NCI-H524 treated with DMSO at 0.1 percent for 48 hours (cell line): Measurements from ENCODE around the gene ENO2.

ENCODE experiments used
- DNase-seq: peaks from one replicate; lab custom pipeline; 2025; lab: John Stamatoyannopoulos, UW

The ENO2 gene

DNA sequence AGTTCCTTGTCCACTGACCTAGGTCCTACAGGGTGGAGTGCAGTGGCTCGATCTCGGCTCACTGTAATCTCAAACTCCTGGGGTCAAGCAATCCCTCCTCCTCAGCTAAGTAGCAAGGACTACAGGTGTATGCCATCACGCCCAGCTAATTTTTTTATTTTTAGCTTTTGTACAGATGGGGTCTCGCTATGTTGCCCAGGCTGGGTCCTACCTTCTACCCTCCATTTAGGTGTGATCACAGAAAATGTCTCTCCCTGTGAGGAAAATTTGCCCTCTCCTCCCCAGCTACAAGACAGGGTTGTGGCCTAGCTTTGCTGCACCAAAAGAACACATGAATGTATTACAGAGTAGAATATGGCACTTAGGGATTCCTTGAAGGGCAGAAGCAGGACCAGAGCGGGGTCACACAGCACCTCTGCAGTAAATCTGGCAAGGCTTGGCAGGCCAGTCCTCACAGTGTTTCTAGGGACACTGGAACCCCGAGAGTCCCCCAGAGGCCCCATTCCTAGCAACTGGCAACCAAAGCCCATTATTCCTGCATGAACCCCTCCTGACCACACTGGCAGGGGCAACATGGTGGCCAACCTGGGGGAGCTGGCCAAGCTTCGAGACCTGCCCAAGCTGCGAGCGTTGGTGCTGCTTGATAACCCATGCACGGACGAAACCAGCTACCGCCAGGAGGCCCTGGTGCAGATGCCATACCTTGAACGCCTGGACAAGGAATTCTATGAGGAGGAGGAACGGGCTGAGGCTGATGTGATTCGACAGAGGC lies 2.0 kb upstream of the ENO2 start:
- no peak for DNase-seq

GRCh38 chr12:6914947-6915788 lies 788 bp downstream of the ENO2 start:
- no peak for DNase-seq

GRCh38 chr12:6915789-6916285 lies 1.5 kb downstream of the ENO2 start:
- DNase-seq, result no peak

DNA sequence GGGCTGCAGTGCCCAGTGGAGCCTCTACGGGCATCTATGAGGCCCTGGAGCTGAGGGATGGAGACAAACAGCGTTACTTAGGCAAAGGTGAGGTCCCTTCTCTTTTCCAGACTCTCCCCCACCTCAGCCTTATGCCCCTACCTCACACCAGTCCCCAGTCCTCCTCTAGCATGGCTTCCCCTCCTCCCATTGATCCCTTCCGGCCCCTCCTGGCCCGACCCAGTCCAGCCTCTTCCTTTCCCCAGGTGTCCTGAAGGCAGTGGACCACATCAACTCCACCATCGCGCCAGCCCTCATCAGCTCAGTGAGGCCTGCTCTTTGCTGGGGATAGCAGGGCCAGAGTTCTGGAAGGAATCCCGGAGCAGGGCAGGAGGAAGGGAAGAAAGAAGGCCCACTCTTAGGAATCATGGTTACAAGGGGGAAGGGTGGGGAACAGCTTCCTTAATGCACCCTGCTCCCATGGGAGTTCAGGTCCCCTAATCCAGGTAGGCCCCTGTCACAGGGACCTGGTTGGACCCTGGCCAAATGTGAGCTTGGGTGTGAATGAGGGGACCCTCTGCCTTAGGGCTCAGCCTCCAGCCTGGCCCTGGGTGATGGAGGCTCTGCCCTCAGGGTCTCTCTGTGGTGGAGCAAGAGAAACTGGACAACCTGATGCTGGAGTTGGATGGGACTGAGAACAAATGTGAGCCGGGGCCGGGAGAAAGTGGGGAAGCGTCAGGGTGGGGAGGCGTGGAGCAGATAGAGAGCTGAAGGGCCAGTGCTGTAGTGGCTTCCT lies 2.2 kb downstream of the ENO2 start:
- no peak for DNase-seq

DNA sequence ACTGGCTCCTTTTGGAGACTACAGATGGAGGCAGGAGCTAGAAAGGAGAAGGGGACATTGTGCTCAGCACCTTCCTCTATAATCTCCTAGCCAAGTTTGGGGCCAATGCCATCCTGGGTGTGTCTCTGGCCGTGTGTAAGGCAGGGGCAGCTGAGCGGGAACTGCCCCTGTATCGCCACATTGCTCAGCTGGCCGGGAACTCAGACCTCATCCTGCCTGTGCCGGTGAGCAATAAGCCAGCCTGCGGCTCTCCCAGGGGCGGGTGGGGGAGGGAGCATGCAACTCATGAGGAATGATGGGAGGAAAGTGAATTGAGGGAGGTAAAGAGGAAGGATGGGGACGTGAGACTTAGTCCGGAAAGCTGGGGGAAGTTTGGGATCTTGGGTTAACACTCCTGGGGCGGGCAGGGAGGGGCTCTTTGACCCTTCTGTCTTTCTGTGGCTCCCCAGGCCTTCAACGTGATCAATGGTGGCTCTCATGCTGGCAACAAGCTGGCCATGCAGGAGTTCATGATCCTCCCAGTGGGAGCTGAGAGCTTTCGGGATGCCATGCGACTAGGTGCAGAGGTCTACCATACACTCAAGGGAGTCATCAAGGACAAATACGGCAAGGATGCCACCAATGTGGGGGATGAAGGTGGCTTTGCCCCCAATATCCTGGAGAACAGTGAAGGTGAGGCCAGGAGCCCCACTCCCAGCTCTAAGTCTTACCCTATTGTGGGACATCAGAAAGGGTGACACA lies 3.3 kb downstream of the ENO2 start:
- no peak for DNase-seq

- DNase-seq, result no peak
Measured at GRCh38 chr12:6919588-6919987, 5.2 kb downstream of the ENO2 start.

DNA sequence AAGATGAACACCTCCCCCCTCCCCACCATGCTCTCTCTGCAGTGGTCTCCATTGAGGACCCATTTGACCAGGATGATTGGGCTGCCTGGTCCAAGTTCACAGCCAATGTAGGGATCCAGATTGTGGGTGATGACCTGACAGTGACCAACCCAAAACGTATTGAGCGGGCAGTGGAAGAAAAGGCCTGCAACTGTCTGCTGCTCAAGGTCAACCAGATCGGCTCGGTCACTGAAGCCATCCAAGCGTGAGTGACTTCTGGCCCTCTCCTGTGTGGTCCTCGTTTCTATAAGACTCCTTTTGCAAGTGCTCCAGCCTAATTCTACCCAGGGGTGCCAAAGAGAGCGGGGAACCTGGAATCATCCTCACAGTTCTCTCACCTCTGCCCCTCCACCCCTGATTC lies 7.2 kb downstream of the ENO2 start:
- no peak for DNase-seq

GRCh38 chr12:6921996-6922946 lies 7.9 kb downstream of the ENO2 start:
- DNase-seq, result no peak

DNA sequence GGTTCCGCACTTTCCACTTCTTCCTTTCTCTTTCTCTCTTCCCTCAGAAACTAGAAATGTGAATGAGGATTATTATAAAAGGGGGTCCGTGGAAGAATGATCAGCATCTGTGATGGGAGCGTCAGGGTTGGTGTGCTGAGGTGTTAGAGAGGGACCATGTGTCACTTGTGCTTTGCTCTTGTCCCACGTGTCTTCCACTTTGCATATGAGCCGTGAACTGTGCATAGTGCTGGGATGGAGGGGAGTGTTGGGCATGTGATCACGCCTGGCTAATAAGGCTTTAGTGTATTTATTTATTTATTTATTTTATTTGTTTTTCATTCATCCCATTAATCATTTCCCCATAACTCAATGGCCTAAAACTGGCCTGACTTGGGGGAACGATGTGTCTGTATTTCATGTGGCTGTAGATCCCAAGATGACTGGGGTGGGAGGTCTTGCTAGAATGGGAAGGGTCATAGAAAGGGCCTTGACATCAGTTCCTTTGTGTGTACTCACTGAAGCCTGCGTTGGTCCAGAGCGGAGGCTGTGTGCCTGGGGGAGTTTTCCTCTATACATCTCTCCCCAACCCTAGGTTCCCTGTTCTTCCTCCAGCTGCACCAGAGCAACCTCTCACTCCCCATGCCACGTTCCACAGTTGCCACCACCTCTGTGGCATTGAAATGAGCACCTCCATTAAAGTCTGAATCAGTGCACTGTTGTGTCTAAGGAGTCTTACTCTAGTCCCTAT lies 8.8 kb downstream of the ENO2 start:
- DNase-seq, result no peak

- DNase-seq, result no peak
Measured at GRCh38 chr12:6923851-6924250, 9.5 kb downstream of the ENO2 start.

- DNase-seq, result no peak
Measured at GRCh38 chr12:6925239-6925539, 10.8 kb downstream of the ENO2 start.

DNA sequence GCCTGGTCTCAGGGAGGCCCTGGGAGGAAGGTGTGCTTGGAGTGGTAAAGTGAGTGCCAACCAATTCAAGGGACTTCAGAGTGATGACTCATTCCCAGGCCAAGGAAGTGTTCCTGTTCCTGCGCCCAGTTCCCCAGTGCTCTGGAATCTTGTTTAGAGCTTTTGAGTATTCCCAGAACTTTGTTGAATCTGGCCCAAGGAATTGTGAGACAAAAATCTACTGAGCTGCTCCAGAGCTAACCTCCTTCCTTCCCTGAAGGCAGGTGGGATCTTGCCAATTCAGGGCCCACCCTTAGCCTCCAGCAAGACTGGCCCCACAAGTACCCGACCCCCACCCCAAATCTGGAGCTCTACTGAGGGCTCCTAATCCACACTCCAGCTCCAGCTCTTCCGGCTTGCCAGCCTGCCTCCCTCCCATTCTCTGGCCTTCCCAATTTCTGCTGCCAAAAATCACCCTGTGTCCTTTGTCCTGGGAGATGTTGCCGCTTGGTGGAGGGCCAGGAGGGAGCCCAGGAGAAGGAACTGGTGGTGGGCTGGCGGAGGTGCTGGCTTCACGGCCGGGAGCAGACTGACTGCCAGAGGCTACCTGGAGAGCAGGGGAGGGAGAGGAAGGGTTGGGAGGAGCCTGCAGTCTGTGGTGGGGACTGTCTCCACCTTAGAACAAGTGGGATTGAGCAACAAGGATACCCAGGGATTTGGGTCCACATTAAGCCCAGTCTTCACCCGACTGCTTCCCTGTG lies 11.3 kb downstream of the ENO2 start:
- DNase-seq, result no peak

DNA sequence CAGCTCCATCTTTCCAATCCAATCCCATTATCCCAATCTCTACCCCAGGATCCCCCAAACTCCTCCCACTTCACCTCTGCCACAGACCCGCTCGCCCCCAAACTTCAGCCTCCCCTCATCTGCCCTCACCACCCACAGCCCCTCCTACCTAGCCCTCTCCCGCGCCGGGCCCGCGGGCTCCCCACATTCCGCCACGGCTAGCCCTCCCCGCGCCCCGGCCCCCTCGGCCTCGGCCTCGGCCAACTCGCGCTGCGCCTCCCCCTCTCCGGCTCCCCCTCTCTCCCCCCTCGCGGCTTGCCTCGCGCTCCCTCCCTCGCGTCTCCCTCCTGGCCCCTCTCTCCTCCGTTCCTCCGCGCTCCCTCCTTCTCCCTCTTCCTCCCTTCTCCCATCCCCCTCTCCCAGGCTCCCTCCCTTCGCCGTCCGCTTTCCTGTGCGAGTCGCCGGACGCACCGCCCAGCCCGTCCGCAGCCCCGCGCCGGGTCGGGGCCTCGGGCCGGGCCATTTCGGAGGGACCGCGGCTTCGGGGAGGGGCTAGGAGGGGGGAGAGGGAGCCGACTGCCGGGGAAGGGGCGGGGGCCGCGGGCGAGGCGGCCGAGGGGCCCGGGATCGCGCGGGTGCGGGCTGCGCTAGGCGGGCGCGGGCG lies 13.1 kb downstream of the ENO2 start, which contains the start of gene ATN1:
ATN1 (plus strand) TSS at position 581 of the 643 bp plus-strand sequence. CDS start 6,043 bp downstream, outside the sequence.
- no peak for DNase-seq

GRCh38 chr12:6928022-6928702 lies 13.8 kb downstream of the ENO2 start:
- no peak for DNase-seq

DNA sequence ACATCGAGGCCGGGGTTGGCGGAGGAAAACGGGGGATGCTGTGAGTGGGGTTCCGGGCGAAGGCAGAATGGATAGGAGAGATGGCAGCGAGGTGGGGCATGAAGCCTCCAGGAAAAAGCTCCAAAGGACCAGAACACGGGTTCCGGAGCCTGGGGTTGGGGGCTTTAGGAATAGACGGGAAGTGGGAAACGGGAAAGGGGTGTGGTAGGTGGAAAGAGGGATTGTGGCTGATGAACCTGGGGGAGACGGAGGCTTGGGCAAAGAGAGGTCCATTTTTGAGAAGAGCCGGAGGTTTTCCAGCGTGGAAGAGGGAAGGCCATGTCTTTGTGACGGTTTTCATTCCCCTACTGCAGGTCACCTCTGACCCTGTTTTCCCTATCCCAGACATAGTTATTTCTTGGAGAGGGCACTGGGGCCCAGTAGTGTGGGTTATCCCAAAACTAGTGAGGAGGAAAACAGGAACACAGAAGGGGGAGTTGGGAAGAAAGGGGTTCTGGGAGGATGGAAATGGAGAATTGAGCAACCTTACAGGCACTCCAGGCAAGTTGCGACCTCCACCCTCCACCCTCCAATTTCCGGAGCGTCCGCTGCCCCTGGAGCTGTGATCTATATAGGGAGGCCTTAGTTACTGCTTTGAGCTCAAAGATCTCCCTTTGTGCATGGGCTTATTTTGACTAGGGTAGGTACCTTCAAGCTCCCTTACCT lies 14.5 kb downstream of the ENO2 start:
- no peak for DNase-seq

GRCh38 chr12:6929466-6930452 lies 15.4 kb downstream of the ENO2 start:
- no peak for DNase-seq
